HUES48 (cell line): ENCODE measurements around the gene FCRL5.

ENCODE experiments used
- H3K27ac ChIP-seq: one replicate; pipeline ENCODE4 v1.7.0; 2013; ENCODE audit warnings: low read depth, low read length, inconsistent platforms
- H3K27me3 ChIP-seq: 2 replicates; pipeline ENCODE4 v1.6.1; 2013; ENCODE audit warnings: mild to moderate bottlenecking, low read length; ENCODE audit not compliant: control insufficient read depth, insufficient read depth
- H3K36me3 ChIP-seq: 2 replicates; pipeline ENCODE4 v1.6.1; 2013; ENCODE audit warnings: low read length; ENCODE audit not compliant: control insufficient read depth, insufficient read depth
- H3K4me1 ChIP-seq: 2 replicates; pipeline ENCODE4 v1.6.1; 2013; ENCODE audit warnings: mild to moderate bottlenecking, low read length; ENCODE audit not compliant: control insufficient read depth, insufficient read depth
- H3K4me3 ChIP-seq: 2 replicates; pipeline ENCODE4 v1.5.1; 2013; ENCODE audit warnings: mild to moderate bottlenecking, low read depth, low read length
- H3K9ac ChIP-seq: 2 replicates; pipeline ENCODE4 v1.6.1; 2013; ENCODE audit warnings: mild to moderate bottlenecking, low read depth, low read length, moderate library complexity
- H3K9me3 ChIP-seq: 2 replicates; pipeline ENCODE4 v1.6.1; 2013; ENCODE audit warnings: low read length; ENCODE audit not compliant: control insufficient read depth, insufficient read depth

FCRL5 gene

GRCh38 chr1:157471531-157471930, 80.8 kb downstream of the FCRL5 start:
- H3K27ac ChIP-seq, result no peak overlapping the region
- no peak overlapping the region for H3K4me3 ChIP-seq
- no peaks in the 10 kb centered on the region for H3K27me3 ChIP-seq
- H3K36me3 ChIP-seq, result no peaks in the 10 kb centered on the region
- H3K9me3 ChIP-seq, result no peaks in the 10 kb centered on the region
- peaks cover 22% of the 10 kb centered on the region for H3K4me1 ChIP-seq
- no peak overlapping the region for H3K9ac ChIP-seq

DNA sequence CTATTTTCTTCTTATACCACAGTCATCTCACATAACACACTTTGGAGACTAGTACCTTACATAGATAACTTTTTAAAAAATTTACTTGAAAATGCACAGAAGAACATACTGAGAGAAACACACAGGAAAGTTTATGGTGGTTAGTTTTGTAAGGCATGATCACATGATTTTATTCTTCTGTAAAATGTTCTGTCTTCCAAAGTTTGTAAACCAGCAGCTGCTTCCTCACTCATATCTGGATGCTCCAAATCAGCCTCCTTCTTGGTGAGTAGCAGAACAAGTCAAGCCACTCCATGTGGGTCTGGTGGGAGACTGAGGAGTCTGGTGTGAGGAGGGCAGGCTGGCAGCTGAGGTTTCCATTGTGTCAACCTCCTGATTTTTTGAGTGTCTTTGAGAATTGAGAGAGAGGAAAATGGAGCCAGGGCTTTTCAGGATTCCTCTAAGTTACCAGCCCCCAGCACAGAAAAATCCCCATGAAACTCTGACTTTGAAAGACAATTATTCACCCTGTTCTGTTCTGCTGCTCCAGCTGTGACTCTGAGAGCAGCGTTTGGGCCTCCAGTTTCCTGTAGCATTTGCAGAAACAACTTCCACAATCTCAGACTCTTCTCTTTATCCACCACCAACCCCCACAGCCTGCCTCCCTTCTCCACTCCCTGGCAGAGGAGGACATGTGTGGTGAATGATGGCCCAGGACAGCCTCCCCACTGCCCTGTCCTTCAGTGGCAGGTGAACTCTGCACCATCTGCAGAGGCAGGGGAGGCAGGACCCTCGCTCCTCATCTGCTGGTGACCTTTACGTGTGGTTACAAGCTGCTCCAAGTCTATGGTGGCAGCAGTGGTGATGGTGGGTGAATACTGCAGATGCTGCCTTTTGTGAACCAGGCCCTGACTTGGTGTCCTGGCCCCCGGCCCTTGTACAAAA, 82.3 kb downstream of the FCRL5 start:
- Histone ChIP-seq H3K9me3 (no peaks in the 10 kb centered on the region), H3K27me3 (no peaks in the 10 kb centered on the region), H3K27ac (no peak overlapping the region), H3K4me3 (no peak overlapping the region), H3K36me3 (no peaks in the 10 kb centered on the region), H3K9ac (no peak overlapping the region), H3K4me1 (peaks cover 22% of the 10 kb centered on the region)

GRCh38 chr1:157469300-157469699, 83.0 kb downstream of the FCRL5 start:
- Histone ChIP-seq H3K9ac (no peak overlapping the region), H3K9me3 (no peaks in the 10 kb centered on the region), H3K27ac (no peak overlapping the region), H3K4me1 (peaks cover 22% of the 10 kb centered on the region), H3K27me3 (no peaks in the 10 kb centered on the region), H3K36me3 (no peaks in the 10 kb centered on the region), H3K4me3 (no peak overlapping the region)

DNA sequence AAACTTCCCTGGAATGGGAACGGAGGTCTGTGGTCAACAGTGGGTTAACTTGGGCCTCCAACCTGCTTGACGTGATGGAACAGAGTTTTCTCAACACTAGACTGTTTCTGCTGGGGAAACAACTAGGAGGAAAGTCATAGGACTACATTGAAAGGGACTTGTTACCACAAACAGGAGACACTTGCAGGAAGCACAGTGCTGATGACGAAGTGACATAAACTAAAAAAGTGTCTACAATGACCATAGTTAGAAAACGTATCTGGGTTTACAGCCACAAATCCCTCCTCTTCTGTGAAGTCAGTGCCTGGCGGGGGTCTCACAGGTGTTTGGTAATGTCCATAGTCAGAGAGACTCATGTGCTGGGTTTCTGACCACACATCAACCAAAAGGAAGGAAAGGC, 86.3 kb downstream of the FCRL5 start:
- no peaks in the 10 kb centered on the region for H3K36me3 ChIP-seq
- no peak overlapping the region for H3K9ac ChIP-seq
- no peak overlapping the region for H3K4me3 ChIP-seq
- H3K27ac ChIP-seq, result no peak overlapping the region
- no peaks in the 10 kb centered on the region for H3K27me3 ChIP-seq
- no peaks in the 10 kb centered on the region for H3K9me3 ChIP-seq
- peaks cover 8% of the 10 kb centered on the region for H3K4me1 ChIP-seq
